ENCODE results near the gene GABPA. TPM values are rescaled to one million over a fixed set of nuclear protein-coding genes. Genes with fewer than 3 reads are reported as not detected.
A peak's percentile ranks its signal among the peaks of the same experiment; 100 is the strongest.
"Not testable (repeated sequence)": the region's sequence is repeated elsewhere in the genome, so short reads cannot be mapped to it uniquely, and the experiment has no call there.

GABPA gene
- 10 to 100 TPM; 17.7 to 22.3 (median 20.5) TPM for total RNA-seq
- polyA plus RNA-seq: 9.8 TPM
- long read RNA-seq, donor 1, full-length matches to known transcripts: 21 of 28 reads
- long read RNA-seq, donor 1, partial matches to known transcripts: 3 of 28 reads
- long read RNA-seq, donor 1, other reads (novel, unspliced or antisense): 4 of 28 reads
- long read RNA-seq, donor 2, full-length matches to known transcripts: 14 of 17 reads
- long read RNA-seq, donor 2, partial matches to known transcripts: 1 of 17 reads
- long read RNA-seq, donor 2, other reads (novel, unspliced or antisense): 2 of 17 reads
- long read RNA-seq, donor 3, full-length matches to known transcripts: 56 of 75 reads
- long read RNA-seq, donor 3, partial matches to known transcripts: 8 of 75 reads
- long read RNA-seq, donor 3, other reads (novel, unspliced or antisense): 11 of 75 reads
- long read RNA-seq, donor 4, full-length matches to known transcripts: 22 of 23 reads
- long read RNA-seq, donor 4, partial matches to known transcripts: 0 of 23 reads
- long read RNA-seq, donor 4, other reads (novel, unspliced or antisense): 1 of 23 reads

GRCh38 chr21:25734904-25735645 lies at the start of gene GABPA, which contains the start of gene ATP5PF:
GABPA (plus strand) TSS chr21:25734972; CDS start chr21:25741599, 6,627 bp downstream.
ATP5PF (minus strand) TSS chr21:25734904; CDS start chr21:25729794, 5,110 bp downstream.
- WGBS: under 1% methylated on average over 64 of the region's 64 CpGs

GRCh38 chr21:25687787-25688186 lies 47.0 kb upstream of the GABPA start:
- no peaks in the 10 kb centered on the region for H3K27me3 ChIP-seq (ENCODE audit: control insufficient read depth, insufficient read depth)
- no peaks in the 10 kb centered on the region for H3K9me3 ChIP-seq (ENCODE audit: control insufficient read depth, low read length)
- H3K4me3 ChIP-seq (ENCODE audit: low read length): no peak overlapping the region
- peak in 1 of 2 donors; percentile 71 for ATAC-seq
- WGBS: 72% methylated on average over 4 of the region's 4 CpGs
- H3K4me1 ChIP-seq (ENCODE audit: control insufficient read depth, insufficient read depth, low read length): peaks cover 3% of the 10 kb centered on the region
- intact Hi-C loops (cut with DNase I): no loop called here
- no peak for DNase-seq
- H3K27ac ChIP-seq (ENCODE audit: low read length): peak overlapping the region; percentile 59

More at GRCh38 chr21:25734904-25735645, at the start of gene GABPA, which contains the start of gene ATP5PF:
- Histone ChIP-seq H3K27ac (ENCODE audit: low read length) (peak within 1 kb of the TSS; percentile 92), H3K27me3 (ENCODE audit: control insufficient read depth, insufficient read depth) (no peaks in the 10 kb centered on the region), H3K4me1 (ENCODE audit: control insufficient read depth, insufficient read depth, low read length) (no peaks in the 10 kb centered on the region), H3K4me3 (ENCODE audit: low read length) (peak within 1 kb of the TSS; percentile 65), H3K9me3 (ENCODE audit: control insufficient read depth, low read length) (no peaks in the 10 kb centered on the region)
- DNase-seq (peak; percentile 97 to 98 (median 98)), ATAC-seq (peak; percentile 97)
- intact Hi-C loops (cut with DNase I): loop anchor here in 1 of 4 donors (10.0 kb wide), 1 partner anchor 130 kb away; the partner anchor contains the start of gene MRPL39

DNA sequence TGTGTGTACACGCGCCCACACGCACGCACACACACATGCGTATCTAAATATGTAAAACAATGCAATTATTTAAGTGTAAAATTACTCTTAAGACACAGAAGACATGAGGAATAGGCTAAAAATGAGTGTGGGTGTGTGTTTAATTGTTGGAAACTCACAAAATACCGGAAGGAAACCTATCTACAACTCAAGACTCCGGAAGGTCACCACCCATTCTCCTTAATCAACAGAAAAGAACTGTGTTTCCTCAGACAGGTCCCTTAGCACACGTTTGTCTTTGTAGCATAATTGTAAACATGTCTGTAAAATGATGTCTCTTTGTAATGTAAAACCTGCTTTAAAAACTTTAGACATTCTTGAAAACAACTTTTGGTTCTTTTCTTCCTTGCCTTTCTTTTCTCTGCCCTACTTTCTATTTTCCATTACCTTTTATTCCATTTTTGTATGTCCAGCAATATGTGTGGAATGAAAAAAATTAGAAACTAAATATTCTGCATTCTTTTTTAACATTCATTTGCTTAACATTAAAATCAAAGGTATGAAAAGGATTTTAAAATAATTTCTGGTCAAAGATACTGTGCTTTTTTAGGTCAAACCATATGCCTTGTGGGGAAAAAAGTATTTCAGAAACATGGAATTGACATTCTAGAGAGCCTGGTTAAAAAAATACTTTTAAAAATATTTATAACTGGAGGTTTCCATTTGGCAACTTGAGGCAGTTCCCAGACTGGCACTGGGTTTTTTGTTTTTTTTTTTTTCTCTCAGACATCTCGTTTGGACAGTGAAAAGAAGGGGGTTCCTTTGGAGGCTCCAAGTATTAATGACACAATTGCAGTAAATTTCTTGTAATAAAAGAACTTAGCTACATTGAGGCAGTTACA lies 46.3 kb upstream of the GABPA start:
- no peak for DNase-seq
- Histone ChIP-seq H3K27ac (ENCODE audit: low read length) (peak overlapping the region; percentile 59), H3K4me1 (ENCODE audit: control insufficient read depth, insufficient read depth, low read length) (peaks cover 3% of the 10 kb centered on the region), H3K4me3 (ENCODE audit: low read length) (no peak overlapping the region), H3K9me3 (ENCODE audit: control insufficient read depth, low read length) (no peaks in the 10 kb centered on the region), H3K27me3 (ENCODE audit: control insufficient read depth, insufficient read depth) (no peaks in the 10 kb centered on the region)
- intact Hi-C loops (cut with DNase I): no loop called here
- peak; percentile 56 to 92 for ATAC-seq
- WGBS: 71% methylated on average over 9 of the region's 9 CpGs

GRCh38 chr21:25689226-25689625 lies 45.5 kb upstream of the GABPA start:
- intact Hi-C loops (cut with DNase I): no loop called here
- no peak for DNase-seq
- WGBS: 65% methylated on average over 1 of the region's 1 CpG
- Histone ChIP-seq H3K27me3 (ENCODE audit: control insufficient read depth, insufficient read depth) (no peaks in the 10 kb centered on the region), H3K4me3 (ENCODE audit: low read length) (no peak overlapping the region), H3K9me3 (ENCODE audit: control insufficient read depth, low read length) (no peaks in the 10 kb centered on the region), H3K27ac (ENCODE audit: low read length) (no peak overlapping the region), H3K4me1 (ENCODE audit: control insufficient read depth, insufficient read depth, low read length) (peaks cover 3% of the 10 kb centered on the region)
- ATAC-seq: peak in 1 of 2 donors; percentile 38

DNA sequence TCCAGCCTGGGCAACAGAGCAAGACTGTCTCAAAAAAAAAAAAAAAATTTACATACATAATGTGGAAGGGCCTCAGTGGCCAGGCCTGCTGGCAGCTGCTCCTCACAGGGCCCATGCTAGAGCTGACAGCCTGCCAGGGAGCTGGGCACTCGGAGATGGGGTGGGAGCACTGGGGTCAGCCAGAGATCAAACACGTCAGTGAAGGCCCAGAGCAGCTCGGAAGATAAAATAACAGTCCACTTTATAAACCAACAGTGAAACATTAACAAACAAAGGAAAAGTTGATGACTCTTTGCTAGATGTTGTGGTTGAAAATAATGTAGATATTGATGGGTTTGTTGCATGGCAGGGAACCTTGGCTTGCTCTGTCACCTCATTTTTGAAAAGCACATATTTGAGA lies 42.8 kb upstream of the GABPA start:
- ATAC-seq (peak in 1 of 2 donors; percentile 70), DNase-seq (peak in 2 of 3 donors; percentile 21 to 58)
- Histone ChIP-seq H3K9me3 (ENCODE audit: control insufficient read depth, low read length) (no peaks in the 10 kb centered on the region), H3K4me1 (ENCODE audit: control insufficient read depth, insufficient read depth, low read length) (peaks cover 3% of the 10 kb centered on the region), H3K4me3 (ENCODE audit: low read length) (no peak overlapping the region), H3K27ac (ENCODE audit: low read length) (no peak overlapping the region), H3K27me3 (ENCODE audit: control insufficient read depth, insufficient read depth) (no peaks in the 10 kb centered on the region)
- 61% methylated on average over 3 of the region's 3 CpGs for WGBS
- intact Hi-C loops (cut with DNase I): loop anchor here in 1 of 4 donors (10.0 kb wide), 1 partner anchor 47 kb away; no protein-coding TSS in a partner anchor

GRCh38 chr21:25695461-25695860 lies 39.3 kb upstream of the GABPA start:
- intact Hi-C loops (cut with DNase I): loop anchor here in 1 of 4 donors (10.0 kb wide), 1 partner anchor 51 kb away; no protein-coding TSS in a partner anchor
- peak in 2 of 3 donors; percentile 51 to 68 for DNase-seq
- not testable (repeated sequence) for H3K27me3 ChIP-seq (ENCODE audit: control insufficient read depth, insufficient read depth); H3K4me1 ChIP-seq (ENCODE audit: control insufficient read depth, insufficient read depth, low read length); H3K4me3 ChIP-seq (ENCODE audit: low read length); H3K27ac ChIP-seq (ENCODE audit: low read length); ATAC-seq; H3K9me3 ChIP-seq (ENCODE audit: control insufficient read depth, low read length)
- 98% methylated on average over 36 of the region's 36 CpGs for WGBS

- H3K27me3 ChIP-seq (ENCODE audit: control insufficient read depth, insufficient read depth): no peaks in the 10 kb centered on the region
- WGBS: 90% methylated on average over 1 of the region's 1 CpG
- no peaks in the 10 kb centered on the region for H3K4me1 ChIP-seq (ENCODE audit: control insufficient read depth, insufficient read depth, low read length)
- no peaks in the 10 kb centered on the region for H3K9me3 ChIP-seq (ENCODE audit: control insufficient read depth, low read length)
- DNase-seq: no peak
- no peak overlapping the region for H3K27ac ChIP-seq (ENCODE audit: low read length)
- no peak for ATAC-seq
- intact Hi-C loops (cut with DNase I): loop anchor here in 1 of 4 donors (10.0 kb wide), 1 partner anchor 56 kb away; no protein-coding TSS in a partner anchor
- H3K4me3 ChIP-seq (ENCODE audit: low read length): no peak overlapping the region
These were observed 34.0 kb upstream of the GABPA start for GRCh38 chr21:25700741-25701140.

- intact Hi-C loops (cut with DNase I): loop anchor here in 1 of 4 donors (10.0 kb wide), 1 partner anchor 57 kb away; no protein-coding TSS in a partner anchor
- Histone ChIP-seq H3K4me3 (ENCODE audit: low read length) (no peak overlapping the region), H3K27me3 (ENCODE audit: control insufficient read depth, insufficient read depth) (no peaks in the 10 kb centered on the region), H3K27ac (ENCODE audit: low read length) (no peak overlapping the region), H3K4me1 (ENCODE audit: control insufficient read depth, insufficient read depth, low read length) (no peaks in the 10 kb centered on the region), H3K9me3 (ENCODE audit: control insufficient read depth, low read length) (no peaks in the 10 kb centered on the region)
- WGBS: 56% methylated on average over 4 of the region's 4 CpGs
- no peak for ATAC-seq
- no peak for DNase-seq
These were observed 33.2 kb upstream of the GABPA start for GRCh38 chr21:25701529-25701928.

DNA sequence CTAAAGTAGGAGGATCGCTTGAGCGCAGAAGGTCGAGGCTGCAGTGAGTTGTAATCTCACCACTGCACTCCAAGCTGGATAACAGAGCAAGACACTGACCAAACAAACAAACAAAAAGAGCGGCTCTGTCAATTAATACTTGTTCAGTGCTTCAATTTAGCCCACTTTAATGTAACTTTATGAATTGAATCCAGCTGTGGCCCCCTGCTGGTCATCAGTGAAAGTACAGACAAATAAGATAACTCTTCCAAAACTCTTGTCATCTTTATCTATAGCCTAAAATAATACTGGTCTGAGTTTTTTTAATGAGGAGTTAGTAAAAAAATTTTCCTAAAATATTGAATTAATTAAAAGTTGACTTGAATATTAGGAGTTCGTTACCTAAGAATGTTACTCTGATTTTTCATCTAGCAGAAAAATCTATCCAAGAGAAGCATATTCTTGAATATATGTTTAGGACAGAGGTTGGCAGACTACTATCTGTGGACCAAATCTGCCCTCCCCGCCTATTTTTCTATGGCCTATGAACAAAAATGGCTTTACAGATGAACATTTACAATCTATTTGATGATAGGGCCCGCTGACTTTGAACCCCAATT lies 26.2 kb upstream of the GABPA start:
- no peak for ATAC-seq
- 60% methylated on average over 7 of the region's 7 CpGs for whole genome bisulfite sequencing
- no peak overlapping the region for H3K27ac ChIP-seq (ENCODE audit: low read length)

More for the DNA sequence above, 26.2 kb upstream of the GABPA start:
- Histone ChIP-seq H3K4me3 (ENCODE audit: low read length) (no peak overlapping the region), H3K27me3 (ENCODE audit: control insufficient read depth, insufficient read depth) (no peaks in the 10 kb centered on the region), H3K9me3 (ENCODE audit: control insufficient read depth, low read length) (no peaks in the 10 kb centered on the region), H3K4me1 (ENCODE audit: control insufficient read depth, insufficient read depth, low read length) (no peaks in the 10 kb centered on the region)
- intact Hi-C loops (cut with DNase I): loop anchor here (2.0 to 10.0 kb wide), 3 partner anchors 64 to 101 kb away; partner anchors contain the start of gene MRPL39 (in 1 of the 4)
- DNase-seq: no peak

Data from right cardiac atrium (tissue), 5 donors.